Medulla oblongata (tissue), 1 donor: ENCODE measurements around the gene COL27A1.
"Not testable (repeated sequence)": the region's sequence is repeated elsewhere in the genome, so short reads cannot be mapped to it uniquely, and the experiment has no call there.

Experiments used
- DNase-seq: peaks from one replicate; pipeline ENCODE4 v3.0.0-alpha.2; 2015; ENCODE audit errors: extremely low spot score

COL27A1 gene

GRCh38 chr9:114123031-114123977 is 32.0 kb upstream of the COL27A1 start:
- DNase-seq, result no peak

DNA sequence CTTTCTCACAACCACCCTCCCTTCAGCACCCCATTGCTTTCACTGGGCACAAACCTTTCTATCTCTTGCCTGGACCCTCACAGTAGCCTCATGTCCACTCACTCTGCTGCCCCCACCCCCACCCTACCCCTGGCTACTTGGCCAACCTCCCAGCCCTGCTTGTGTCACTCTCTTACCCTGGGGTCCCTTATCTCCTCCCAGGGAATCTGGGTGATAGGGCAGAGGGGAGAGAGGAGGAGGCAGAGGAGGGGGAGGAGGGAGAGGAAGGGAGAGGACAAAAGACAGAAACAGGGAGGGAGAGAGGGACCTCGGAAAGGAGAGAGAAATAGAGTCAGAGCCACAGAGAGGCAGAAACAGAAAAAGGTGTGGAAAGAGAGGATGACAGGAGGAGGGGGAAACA is 31.2 kb upstream of the COL27A1 start:
- DNase-seq, result no peak

DNA sequence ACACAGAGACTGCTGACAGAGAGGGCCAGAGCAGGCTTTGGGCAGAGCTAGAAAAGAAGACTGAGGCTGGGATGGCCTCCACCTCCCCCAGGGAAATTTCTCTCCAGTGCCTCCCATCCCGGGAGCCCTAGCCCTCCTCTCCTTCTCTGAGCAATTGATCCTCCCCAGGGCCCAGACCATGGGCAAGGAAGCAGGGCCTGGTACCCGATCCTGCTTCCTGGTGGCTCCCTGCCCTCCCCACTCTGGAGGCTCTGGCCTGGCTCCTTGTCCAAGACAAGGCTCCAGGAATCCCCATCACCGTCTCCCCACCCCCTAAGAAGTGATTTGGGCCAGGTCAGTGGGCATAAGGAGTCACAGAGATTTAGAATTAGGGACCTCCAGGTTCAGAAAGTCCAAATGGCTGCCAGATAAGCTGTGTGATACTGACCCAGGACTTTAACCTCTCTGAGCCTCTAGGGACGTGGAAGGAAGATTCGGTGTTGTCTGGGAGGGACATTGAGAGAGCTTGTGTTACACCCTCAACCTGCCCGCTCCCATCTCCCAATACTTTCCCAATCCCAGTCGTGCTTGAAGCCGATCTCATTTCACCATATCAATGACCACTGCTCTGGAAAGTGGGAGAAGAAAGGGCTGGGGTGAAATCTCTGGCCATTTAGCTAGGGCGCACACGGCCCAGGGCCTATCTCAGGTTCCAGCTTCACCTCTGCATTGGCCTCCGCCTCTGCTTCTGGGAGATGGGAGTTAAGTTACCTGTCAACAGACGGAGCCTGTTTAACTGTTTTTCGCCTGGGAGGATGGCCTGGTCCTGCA is 30.5 kb upstream of the COL27A1 start:
- no peak for DNase-seq

DNA sequence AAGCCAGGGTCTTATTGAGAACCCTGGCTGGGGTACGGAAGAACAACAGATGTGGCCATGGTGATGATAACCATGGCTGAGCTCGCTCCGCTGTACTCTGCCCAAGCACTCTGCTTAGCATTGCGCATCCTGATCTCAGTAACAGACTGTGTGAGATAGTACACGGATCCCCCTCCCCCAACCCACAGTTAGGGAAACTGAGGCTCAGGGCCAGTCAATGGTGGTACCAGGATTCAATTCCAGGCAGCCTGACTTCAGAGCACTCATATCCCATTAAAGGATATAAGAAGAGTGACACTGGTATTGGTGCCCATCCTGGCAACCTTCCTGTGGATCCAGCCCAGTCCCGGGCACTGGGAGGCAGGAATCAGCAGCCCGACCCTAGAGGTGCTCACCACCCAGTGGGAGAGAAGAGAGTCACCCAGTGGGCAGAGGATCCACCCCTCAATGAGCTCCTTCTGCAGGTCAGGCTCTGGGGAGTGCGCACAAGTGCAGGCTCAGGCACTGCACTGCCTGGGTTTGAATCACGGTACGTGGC is 29.8 kb upstream of the COL27A1 start:
- no peak for DNase-seq

- no peak for DNase-seq
Measured at GRCh38 chr9:114126247-114127060, 28.9 kb upstream of the COL27A1 start.

GRCh38 chr9:114128759-114129158 is 26.6 kb upstream of the COL27A1 start:
- DNase-seq, result not testable (repeated sequence)

DNA sequence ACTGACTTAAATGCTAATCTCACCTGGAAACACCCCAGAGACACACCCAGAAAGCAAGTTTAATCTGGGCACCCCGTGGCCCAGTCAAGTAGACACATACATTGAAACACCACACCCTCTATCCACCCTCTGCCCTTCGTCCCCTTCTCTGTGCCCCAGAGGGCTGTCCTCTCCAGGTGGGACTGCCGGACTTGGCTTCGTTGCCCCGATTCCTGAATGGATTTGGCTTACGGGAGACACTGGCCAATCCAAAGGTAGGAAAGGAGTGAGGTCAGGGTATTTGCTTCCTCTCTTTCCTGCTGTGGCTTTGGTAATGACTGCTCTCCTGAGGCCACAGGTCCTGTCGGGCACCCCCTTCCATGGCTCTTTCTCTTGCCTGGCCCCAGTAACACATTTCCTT is 25.2 kb upstream of the COL27A1 start:
- DNase-seq, result no peak

- peak; percentile 50 for DNase-seq
Measured at GRCh38 chr9:114130624-114131277, 24.6 kb upstream of the COL27A1 start.

DNA sequence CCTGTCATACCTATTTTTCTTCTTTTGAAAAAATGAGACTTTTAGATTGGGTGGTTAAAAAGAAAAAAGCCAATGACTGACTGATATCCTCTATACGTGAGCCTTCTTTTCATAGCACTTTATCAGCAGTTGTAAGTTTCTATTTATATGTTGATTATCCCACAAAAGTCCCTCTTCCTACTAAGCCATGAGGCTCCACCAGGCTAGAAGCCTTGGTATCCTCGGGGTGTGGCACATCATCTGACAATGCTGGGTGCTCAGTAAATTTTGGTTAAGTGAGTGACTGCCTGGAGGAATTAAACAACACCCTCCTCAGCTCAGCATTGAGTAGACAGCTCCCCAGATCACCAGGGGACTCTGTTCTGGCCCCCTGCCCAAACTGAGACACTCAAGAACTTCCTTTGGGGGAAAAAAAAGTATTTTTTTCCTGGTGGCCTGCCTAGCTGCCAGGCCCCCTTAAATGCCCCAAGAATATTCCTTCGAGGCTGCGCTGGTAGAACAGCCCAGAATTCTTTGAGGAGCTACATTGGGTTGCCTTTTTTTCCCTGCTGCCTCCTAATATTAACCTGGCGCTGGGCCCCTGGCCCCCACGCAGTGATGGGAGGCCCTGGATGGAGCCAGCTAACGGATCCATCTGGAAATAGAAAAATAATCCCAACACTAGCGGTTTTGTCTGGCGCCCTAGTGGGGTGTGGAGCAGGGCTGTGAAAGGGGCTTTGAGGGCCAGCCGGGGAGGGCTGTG is 23.4 kb upstream of the COL27A1 start:
- no peak for DNase-seq

- no peak for DNase-seq
Measured at GRCh38 chr9:114132550-114132918, 22.8 kb upstream of the COL27A1 start.

DNA sequence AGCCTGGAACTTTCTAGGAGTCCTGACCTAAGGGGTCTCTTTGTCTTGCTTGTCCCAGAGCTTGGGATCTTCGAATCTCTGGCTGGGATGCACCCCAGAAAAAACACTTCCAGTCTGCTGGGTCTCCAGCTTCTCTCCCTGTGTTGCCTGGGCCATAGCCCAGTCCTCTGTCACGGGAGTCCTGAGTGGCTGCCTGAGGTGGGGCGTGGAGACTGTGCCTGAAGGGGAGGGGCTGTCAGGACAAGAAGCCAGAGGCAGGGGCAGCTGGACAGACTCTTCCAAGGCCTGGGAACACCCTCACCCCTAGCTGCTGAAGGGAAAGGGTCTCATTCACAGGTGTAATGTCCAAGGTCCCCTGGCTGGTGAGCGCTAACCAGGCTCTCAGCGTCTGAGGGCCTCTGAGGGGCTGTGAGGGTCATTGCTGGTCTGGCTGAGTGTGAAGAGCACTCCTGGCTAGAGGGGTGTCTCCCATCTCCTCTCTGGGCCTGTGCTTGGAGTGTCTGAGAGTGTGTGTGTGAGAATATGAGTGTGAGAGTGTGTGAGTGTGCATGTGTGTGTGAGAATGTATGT is 20.4 kb upstream of the COL27A1 start:
- DNase-seq, result peak; percentile 21

DNA sequence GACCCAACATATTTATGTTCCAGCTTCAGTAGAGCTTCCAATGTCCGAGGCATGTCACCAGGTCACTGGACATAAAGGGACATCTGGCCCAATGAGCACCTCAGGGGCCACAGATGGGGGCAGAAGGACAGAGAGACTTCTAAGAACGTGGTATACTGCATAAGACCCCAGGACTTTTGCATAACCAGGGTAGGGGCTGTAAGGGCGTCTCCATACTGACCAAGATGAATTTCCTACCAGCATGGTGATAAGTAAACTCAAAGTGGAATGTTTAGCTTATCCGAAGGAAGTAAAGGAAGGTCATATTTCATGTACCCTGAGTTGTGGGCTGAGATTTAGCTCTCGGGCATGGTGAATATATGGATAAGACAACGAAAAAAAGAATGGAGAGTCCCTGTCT is 17.5 kb upstream of the COL27A1 start:
- DNase-seq, result no peak

- peak; percentile 28 for DNase-seq
Measured at GRCh38 chr9:114138552-114138971, 16.8 kb upstream of the COL27A1 start.

- no peak for DNase-seq
Measured at GRCh38 chr9:114139071-114139470, 16.3 kb upstream of the COL27A1 start.

DNA sequence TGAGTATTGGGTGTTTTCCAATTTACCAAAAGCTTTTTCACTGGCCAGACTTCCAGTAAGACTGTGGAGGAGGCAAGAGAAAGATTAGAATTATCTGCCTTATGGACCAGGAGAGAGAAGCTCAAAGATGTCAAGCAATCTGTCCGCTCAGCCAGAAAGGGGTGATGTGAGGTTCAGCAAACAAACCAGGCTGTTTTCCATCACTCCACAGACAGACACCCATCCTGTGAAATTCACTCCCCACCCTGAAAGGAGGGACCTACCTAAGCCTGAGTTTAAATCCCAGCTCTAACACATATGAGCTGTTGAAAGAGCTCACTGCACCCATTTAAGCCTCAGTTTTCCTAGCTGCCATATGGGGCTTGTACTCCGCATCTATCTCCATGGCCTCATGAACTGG is 14.9 kb upstream of the COL27A1 start:
- DNase-seq, result no peak

- peak; percentile 66 for DNase-seq
Measured at GRCh38 chr9:114140850-114141249, 14.5 kb upstream of the COL27A1 start.

DNA sequence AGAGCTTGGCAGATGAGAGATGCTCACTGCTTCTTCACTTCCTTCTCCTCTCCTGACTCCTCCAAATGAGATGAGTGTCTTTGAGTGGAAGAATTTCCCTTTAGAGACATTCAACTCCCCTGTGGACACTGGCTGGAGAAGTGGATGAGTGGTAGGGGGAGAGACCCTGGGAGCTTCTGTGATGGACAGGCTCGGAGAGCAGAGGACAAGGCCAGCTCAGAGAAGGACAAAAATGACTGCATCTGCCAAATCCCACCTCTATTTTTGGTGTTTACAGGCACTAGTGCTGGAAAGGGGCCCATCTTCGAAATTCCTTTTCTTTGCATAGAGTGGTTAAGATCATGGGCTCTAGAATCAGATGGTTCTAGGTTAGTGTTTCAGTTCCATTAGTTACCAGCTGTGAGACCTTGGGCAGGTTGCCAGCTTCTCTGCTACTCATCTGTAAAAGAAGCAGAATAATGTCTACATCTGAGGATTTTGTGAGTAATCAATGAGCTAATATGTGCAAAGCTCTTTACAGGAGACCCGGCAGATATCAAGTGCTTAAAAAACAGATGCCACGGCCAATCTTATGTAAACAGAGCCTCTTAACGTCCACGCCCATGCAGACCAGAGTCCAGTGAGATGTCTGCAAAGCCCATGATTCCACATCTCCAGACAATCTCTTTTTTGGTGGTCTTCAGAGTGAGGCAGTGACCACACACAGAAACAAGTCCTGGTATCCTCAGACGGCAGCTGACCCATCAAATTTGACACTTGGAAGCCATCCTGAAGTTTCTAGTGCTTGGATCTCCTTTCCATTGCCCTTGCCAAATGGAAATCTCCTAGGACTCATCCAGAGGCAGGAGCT is 13.6 kb upstream of the COL27A1 start:
- DNase-seq, result no peak

DNA sequence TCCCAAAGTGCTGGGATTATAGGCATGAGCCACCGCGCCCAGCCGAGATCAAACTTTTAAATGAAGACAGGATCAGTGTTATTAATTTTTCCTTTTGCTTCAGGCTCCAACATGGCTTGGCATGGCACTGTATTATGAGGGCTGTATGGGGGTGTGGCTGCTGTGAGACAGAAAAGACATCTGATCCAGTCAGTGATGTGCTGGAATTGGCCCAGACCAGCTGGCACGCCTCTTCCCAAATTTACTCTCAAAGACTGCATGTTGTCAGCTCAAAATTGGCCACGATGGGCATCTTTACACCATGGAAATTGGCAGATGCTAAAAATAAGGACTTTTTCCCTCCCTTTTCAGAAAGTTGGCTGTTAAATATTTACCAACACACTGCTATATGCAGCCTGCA is 12.1 kb upstream of the COL27A1 start:
- DNase-seq, result no peak

GRCh38 chr9:114146735-114147134 is 8.6 kb upstream of the COL27A1 start:
- DNase-seq, result no peak
